ENCODE measurements around the gene NPC1. TPM values are rescaled to one million over a fixed set of nuclear protein-coding genes. Genes with fewer than 3 reads are reported as not detected.
"Not testable (repeated sequence)": the region's sequence is repeated elsewhere in the genome, so short reads cannot be mapped to it uniquely, and the experiment has no call there.

Gene NPC1
- total RNA-seq, 3 donors from 2014 or later, result 35.5 to 51.0 (median 41.2) TPM

DNA sequence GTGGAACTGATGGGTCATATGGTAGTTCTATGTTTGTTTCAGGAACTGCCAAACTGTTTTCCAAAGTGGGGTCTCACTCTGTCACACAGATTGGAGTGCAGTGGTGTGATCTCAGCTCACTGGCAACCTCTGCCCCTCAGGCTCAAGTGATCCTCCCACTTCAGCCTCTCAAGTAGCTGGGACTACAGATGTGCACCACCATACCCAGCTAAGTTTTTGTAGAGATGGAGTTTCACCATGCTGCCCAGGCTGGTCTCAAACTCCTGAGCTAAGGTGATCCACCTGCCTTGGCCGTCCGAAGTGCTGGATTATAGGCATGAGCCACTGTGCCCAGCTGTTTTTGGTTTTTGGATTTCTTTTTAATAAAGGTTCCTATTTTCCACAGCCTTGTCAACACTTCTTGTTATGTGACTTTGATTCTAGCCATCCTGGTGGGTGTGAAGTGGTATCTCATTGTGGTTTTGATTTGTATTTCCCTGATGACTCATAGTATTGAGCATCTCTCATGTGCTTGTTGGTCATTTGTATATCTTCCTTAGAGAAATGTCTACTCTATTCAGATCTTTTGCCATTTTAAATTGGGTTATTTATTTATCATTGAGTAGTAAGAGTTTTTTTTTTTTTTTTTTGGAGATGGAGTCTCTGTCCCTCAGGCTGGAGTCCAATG, 22.8 kb downstream of the NPC1 start:
- no peak for DNase-seq
- H3K4me3 ChIP-seq, result no peak overlapping the region
- peaks cover 6% of the 10 kb centered on the region for H3K36me3 ChIP-seq (ENCODE audit: low read depth)

DNA sequence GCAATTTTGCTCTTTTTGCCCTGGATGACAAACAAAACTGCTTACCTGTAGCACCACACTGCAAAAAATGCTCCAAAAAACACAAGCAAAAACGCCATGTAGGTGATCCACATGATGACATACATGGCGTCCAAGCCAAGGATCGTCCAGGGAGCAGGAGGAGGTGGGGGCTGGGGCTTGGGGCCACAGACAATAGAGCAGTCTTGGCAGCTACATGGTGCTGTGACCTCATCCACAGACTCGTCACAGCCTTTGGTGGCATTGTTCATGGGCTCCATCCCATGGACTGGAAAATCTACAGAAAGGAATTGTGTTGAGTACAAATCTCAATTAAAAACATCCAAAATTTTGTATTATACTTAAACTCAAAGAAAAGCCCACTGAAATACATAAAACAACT, 26.1 kb downstream of the NPC1 start:
- TF ChIP-seq, protein P1, sequence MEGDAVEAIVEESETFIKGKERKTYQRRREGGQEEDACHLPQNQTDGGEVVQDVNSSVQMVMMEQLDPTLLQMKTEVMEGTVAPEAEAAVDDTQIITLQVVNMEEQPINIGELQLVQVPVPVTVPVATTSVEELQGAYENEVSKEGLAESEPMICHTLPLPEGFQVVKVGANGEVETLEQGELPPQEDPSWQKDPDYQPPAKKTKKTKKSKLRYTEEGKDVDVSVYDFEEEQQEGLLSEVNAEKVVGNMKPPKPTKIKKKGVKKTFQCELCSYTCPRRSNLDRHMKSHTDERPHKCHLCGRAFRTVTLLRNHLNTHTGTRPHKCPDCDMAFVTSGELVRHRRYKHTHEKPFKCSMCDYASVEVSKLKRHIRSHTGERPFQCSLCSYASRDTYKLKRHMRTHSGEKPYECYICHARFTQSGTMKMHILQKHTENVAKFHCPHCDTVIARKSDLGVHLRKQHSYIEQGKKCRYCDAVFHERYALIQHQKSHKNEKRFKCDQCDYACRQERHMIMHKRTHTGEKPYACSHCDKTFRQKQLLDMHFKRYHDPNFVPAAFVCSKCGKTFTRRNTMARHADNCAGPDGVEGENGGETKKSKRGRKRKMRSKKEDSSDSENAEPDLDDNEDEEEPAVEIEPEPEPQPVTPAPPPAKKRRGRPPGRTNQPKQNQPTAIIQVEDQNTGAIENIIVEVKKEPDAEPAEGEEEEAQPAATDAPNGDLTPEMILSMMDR (IDR thresholded peaks at IDR 0.05), result no peak
- Histone ChIP-seq H3K9me3 (no peaks in the 10 kb centered on the region), H3K4me1 (ENCODE audit: low read depth) (no peaks in the 10 kb centered on the region), H3K4me3 (no peak overlapping the region), H3K36me3 (ENCODE audit: low read depth) (peaks cover 6% of the 10 kb centered on the region)
- DNase-seq, result no peak
- intact Hi-C loops (cut with DNase I, micrococcal nuclease), result no loop called here
- no peak for ATAC-seq

More for the DNA sequence above, 22.8 kb downstream of the NPC1 start:
- TF ChIP-seq, protein P1 (IDR thresholded peaks at IDR 0.05), result no peak
- no peak for ATAC-seq
- no peaks in the 10 kb centered on the region for H3K9me3 ChIP-seq
- intact Hi-C loops (cut with DNase I, micrococcal nuclease), result no loop called here
- H3K4me1 ChIP-seq (ENCODE audit: low read depth), result no peaks in the 10 kb centered on the region

DNA sequence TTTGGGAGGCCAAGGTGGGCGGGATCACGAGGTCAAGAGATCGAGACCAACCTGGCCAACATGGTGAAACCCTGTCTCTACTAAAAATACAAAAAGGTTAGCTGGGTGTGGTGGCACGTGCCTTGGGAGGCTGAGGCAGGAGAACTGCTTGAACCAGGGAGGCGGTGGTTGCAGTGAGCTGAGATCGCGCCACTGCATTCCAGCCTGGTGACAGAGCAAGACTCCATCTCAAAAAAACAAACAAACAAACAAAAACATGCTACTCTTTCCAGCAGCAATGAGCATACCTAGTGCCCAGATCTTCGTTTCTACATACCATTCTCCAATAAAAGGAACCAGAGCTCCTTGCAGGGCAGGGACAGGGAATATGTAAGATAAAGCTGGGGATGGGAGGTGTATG, 28.8 kb downstream of the NPC1 start:
- DNase-seq; H3K4me3 ChIP-seq; H3K9me3 ChIP-seq; intact Hi-C loops (cut with DNase I, micrococcal nuclease); ATAC-seq; H3K4me1 ChIP-seq (ENCODE audit: low read depth): not testable (repeated sequence)
- H3K36me3 ChIP-seq (ENCODE audit: low read depth), result peaks cover 14% of the 10 kb centered on the region

DNA sequence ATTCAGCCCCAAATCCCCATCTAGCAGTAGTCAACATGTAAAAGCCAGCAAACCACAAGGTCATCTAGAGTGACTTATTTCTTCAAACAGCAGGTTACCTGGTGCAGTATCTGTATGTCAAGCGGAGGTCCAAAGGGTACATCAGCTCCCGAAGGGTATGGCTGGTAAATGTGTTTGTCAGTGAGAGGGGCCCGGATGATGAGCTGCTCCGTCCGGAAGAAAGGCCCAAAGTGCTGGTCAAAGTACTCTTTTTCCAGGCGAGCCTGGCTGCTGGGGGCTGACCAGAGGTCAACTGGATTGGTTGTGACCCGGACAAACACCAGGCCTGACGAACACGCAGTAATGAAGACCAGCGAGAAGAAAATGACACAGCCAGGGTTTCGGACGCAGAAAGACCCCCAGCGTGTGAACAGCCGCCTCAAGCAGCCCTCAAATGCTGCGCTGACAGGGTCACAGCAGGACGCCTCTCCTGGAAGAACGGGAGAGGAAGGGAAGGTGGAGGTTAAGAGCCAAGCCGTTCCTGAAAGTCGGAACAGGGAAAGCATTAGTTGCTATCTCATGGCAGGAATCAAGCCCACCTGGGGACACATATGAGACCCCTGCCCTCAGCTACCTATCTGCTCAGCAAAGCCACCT, 30.0 kb downstream of the NPC1 start:
- peaks cover 22% of the 10 kb centered on the region for H3K36me3 ChIP-seq (ENCODE audit: low read depth)
- DNase-seq, result no peak
- no peaks in the 10 kb centered on the region for H3K4me1 ChIP-seq (ENCODE audit: low read depth)
- H3K9me3 ChIP-seq, result no peaks in the 10 kb centered on the region
- ATAC-seq, result no peak
- H3K4me3 ChIP-seq, result no peak overlapping the region
- TF ChIP-seq, protein P1 (IDR thresholded peaks at IDR 0.05), result no peak
- intact Hi-C loops (cut with DNase I, micrococcal nuclease), result no loop called here

DNA sequence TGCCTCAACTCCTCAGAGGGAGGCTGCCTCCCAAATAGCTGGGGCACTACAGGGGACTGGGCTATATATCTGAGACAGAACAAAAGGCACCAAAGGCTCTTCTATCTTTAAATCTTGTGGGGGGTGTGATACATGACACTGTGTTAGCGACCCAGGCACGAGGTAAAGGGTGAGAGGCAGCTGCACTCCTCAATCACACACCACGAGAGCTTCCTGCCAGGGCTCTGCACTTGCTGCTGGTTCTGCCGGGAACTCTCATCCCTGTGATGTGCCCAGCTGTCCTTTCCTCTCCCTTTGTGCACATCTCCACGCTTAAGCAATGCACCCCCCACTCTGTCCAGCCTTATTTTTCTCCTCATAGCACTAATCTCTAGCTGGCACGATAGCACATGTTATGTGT, 32.4 kb downstream of the NPC1 start:
- Histone ChIP-seq H3K4me3 (no peak overlapping the region), H3K4me1 (ENCODE audit: low read depth) (no peaks in the 10 kb centered on the region), H3K9me3 (no peaks in the 10 kb centered on the region), H3K36me3 (ENCODE audit: low read depth) (peaks cover 18% of the 10 kb centered on the region)
- intact Hi-C loops (cut with DNase I, micrococcal nuclease), result no loop called here
- ATAC-seq, result no peak
- no peak for DNase-seq
- TF ChIP-seq, protein P1 (IDR thresholded peaks at IDR 0.05), result no peak

DNA sequence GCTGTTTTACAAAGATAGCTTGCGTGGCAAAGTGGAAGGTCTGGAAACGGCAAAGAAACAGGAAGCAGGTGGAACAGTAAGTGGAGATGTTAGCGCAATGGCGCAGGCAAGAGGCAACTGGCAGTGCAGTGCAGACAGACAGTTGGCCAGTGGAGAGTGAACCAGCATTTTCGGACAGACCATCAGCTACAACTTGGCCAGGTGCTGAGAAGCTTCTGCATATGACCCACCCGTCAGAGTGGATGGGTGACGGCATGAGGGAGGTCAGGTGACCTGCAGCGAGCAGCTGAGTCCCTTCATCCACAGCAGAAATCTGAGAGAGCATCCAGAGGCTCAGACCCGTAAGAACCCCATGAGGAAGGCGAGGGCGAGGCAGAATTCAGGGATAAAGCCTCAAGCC, 33.8 kb downstream of the NPC1 start:
- H3K4me3 ChIP-seq, result no peak overlapping the region
- intact Hi-C loops (cut with DNase I, micrococcal nuclease), result no loop called here
- TF ChIP-seq, protein P1 (IDR thresholded peaks at IDR 0.05), result no peak
- ATAC-seq (no peak), DNase-seq (no peak)
- H3K36me3 ChIP-seq (ENCODE audit: low read depth), result peaks cover 18% of the 10 kb centered on the region
- H3K4me1 ChIP-seq (ENCODE audit: low read depth), result peaks cover 4% of the 10 kb centered on the region
- no peaks in the 10 kb centered on the region for H3K9me3 ChIP-seq

Measured in mucosa of descending colon (tissue), 3 donors.